GM12878 (cell line): ENCODE data around the gene WDHD1. TPM values are rescaled to one million over a fixed set of nuclear protein-coding genes. Genes with fewer than 3 reads are reported as not detected.

Experiments used
- ATAC-seq: fragments of 200-7000 bp; cut with Tn5 transposase; 3 replicates; pipeline ENCODE4 v1.9.1; 2020; ENCODE audit warnings: mild to moderate bottlenecking, moderate library complexity
- BruUV-seq: library from RNA; stranded (reverse); fragments of 400-500 nt; replicated peaks from 2 replicates; lab custom pipeline; 2021; lab: Mats Ljungman, UMichigan
- CTCF ChIA-PET: fragments of 300-600 bp; sonication (Branson Sonifier 250); formaldehyde crosslinking; extraction: SDS; loops from one replicate; lab custom pipeline; 2021; ENCODE audit warnings: inconsistent platforms; lab: Yijun Ruan, JAX
- POLR2A ChIA-PET: fragments of 350-600 bp; formaldehyde crosslinking; extraction: SDS; loops from one replicate; lab custom pipeline; 2021; ENCODE audit warnings: inconsistent platforms; lab: Charles Lee
- RAD21 ChIA-PET: fragments of 300-600 bp; sonication (Branson Sonifier 250); formaldehyde crosslinking; loops from one replicate; lab custom pipeline; 2023; ENCODE audit warnings: antibody characterized with exemption; ENCODE audit not compliant: unreplicated experiment; lab: Charles Lee
- SMC1A ChIA-PET: fragments of 300-600 bp; sonication (Branson Sonifier 250); formaldehyde crosslinking; loops from one replicate; lab custom pipeline; 2023; ENCODE audit not compliant: unreplicated experiment, uncharacterized antibody; lab: Charles Lee
- DNase-seq: peaks from one replicate; pipeline ENCODE4 v3.0.0-alpha.2; 2011; ENCODE audit warnings: low read depth, low spot score
- FAIRE-seq: peaks from 3 replicates; lab custom pipeline; 2011; peaks lifted over from hg19 to GRCh38; lab: Jason Lieb, UNC
- H2AFZ ChIP-seq: 2 replicates; pipeline ENCODE4 v1.6.0; 2011; ENCODE audit warnings: low read depth, low read length, control low read depth; ENCODE audit not compliant: control insufficient read depth
- H3K27ac ChIP-seq: 2 replicates; pipeline ENCODE4 v1.5.1; 2011; ENCODE audit warnings: control low read depth; ENCODE audit not compliant: control insufficient read depth, insufficient read depth
- H3K27me3 ChIP-seq, 2 experiments: replicated peaks in 1 of 2; 2 replicates each; pipeline versions ENCODE4 v1.6.0 to v1.6.1; 2011; ENCODE audit warnings: low read length in 1 of 2; ENCODE audit not compliant: control insufficient read depth in 2 of 2, insufficient read depth in 2 of 2
- H3K36me3 ChIP-seq, 2 experiments: 2 replicates each; pipeline ENCODE4 v1.5.1; 2011; ENCODE audit warnings: low read length in 1 of 2; ENCODE audit not compliant: control insufficient read depth in 2 of 2, insufficient read depth in 2 of 2
- H3K4me1 ChIP-seq: 2 replicates; pipeline ENCODE4 v1.6.1; 2011; ENCODE audit warnings: mild to moderate bottlenecking, low read length, moderate library complexity, mixed read lengths; ENCODE audit not compliant: control insufficient read depth, insufficient read depth
- H3K4me2 ChIP-seq: 2 replicates; pipeline ENCODE4 v1.6.0; 2011; ENCODE audit warnings: control low read depth; ENCODE audit not compliant: control insufficient read depth, insufficient read depth
- H3K4me3 ChIP-seq: fragments of 200-600 bp; sonication (generic); 2 replicates; pipeline ENCODE4 v1.5.1; 2016
- H3K79me2 ChIP-seq: 2 replicates; pipeline ENCODE4 v1.6.0; 2011; ENCODE audit warnings: low read length; ENCODE audit not compliant: control insufficient read depth, insufficient read depth
- H3K9ac ChIP-seq: 2 replicates; pipeline ENCODE4 v1.8.0; 2011; ENCODE audit warnings: low read length, control low read depth, mixed read lengths; ENCODE audit not compliant: control insufficient read depth, insufficient read depth
- H3K9me3 ChIP-seq: replicated peaks from 3 replicates; pipeline ENCODE4 v1.5.1; 2011; ENCODE audit warnings: mild to moderate bottlenecking, low read length; ENCODE audit not compliant: control insufficient read depth, insufficient read depth
- H4K20me1 ChIP-seq: 2 replicates; pipeline ENCODE4 v1.6.0; 2011; ENCODE audit not compliant: control insufficient read depth, insufficient read depth
- BHLHE40 ChIP-seq, 2 experiments: fragments of 450-650 bp in 1 of 2; IDR thresholded peaks; 2 replicates each; pipeline ENCODE4 v1.6.1; 2011 to 2017; ENCODE audit warnings: low read depth in 2 of 2, borderline replicate concordance in 1 of 2, improper control_type of control experiment in 1 of 2, low read length in 1 of 2, mild to moderate bottlenecking in 1 of 2
- JUND ChIP-seq: IDR thresholded peaks from 2 replicates; pipeline ENCODE4 v1.6.1; 2012; ENCODE audit warnings: low read depth, mild to moderate bottlenecking, low read length, improper control_type of control experiment, moderate library complexity
- MAX ChIP-seq: IDR thresholded peaks from 2 replicates; pipeline ENCODE4 v1.6.1; 2012; ENCODE audit warnings: low read depth, low read length, improper control_type of control experiment
- NR2C2 ChIP-seq: IDR thresholded peaks from 2 replicates; pipeline ENCODE4 v1.6.1; 2011; ENCODE audit warnings: borderline replicate concordance, low read depth; ENCODE audit not compliant: control insufficient read depth, insufficient read length
- PML ChIP-seq: IDR thresholded peaks from 2 replicates; pipeline ENCODE4 v1.6.1; 2012; ENCODE audit warnings: low read length, inconsistent platforms
- RUNX3 ChIP-seq: IDR thresholded peaks from 2 replicates; pipeline ENCODE4 v1.6.1; 2012; ENCODE audit warnings: low read length, inconsistent platforms
- SMAD5 ChIP-seq: IDR thresholded peaks from 2 replicates; pipeline ENCODE4 v1.6.1; 2016; ENCODE audit warnings: antibody characterized with exemption, low read depth
- SMARCA5 ChIP-seq: fragments of 450-650 bp; IDR thresholded peaks from 2 replicates; pipeline ENCODE4 v1.6.1; 2017; ENCODE audit warnings: mild to moderate bottlenecking
- SREBF2 ChIP-seq: IDR thresholded peaks from 2 replicates; pipeline ENCODE4 v1.6.1; 2012; ENCODE audit warnings: mild to moderate bottlenecking, low read length
- ZZZ3 ChIP-seq: IDR thresholded peaks from 2 replicates; pipeline ENCODE4 v1.6.1; 2011; ENCODE audit warnings: low read depth; ENCODE audit not compliant: control insufficient read depth, insufficient read length
- WGBS: methylation state at CpG from one replicate; pipeline ENCODE4 v1.1.6; 2016; ENCODE audit warnings: low lambda C conversion rate; ENCODE audit not compliant: insufficient replicate concordance, insufficient coverage; ENCODE audit errors: missing lambda C conversion rate; 5-methylcytosine and 5-hydroxymethylcytosine counted together
- in situ Hi-C: fragments of 300-500 bp; cut with MboI; formaldehyde crosslinking; loops from 9 replicates; pipeline ENCODE4 v1.14.3; 2018; ENCODE audit warnings: mixed read lengths
- intact Hi-C: fragments of 100-400 bp; cut with micrococcal nuclease; formaldehyde crosslinking; loops from one replicate; pipeline ENCODE4 v1.14.2; 2022; ENCODE audit not compliant: unreplicated experiment
- polyA plus RNA-seq, 11 experiments: library from polyadenylated mRNA; depleted of rRNA in 4 of 11; unstranded in 6 of 11; stranded (reverse) in 5 of 11; fragments of >200 nt; fragmentation: Nextera tagmentation in 4 of 11; fragmentation: Illumina TruSeq in 1 of 11; extraction: Ambion mirVana in 4 of 11; extraction: Trizol in 1 of 11; gene quantifications; 1 replicate in 1 of 11; 2 replicates in 10 of 11; pipeline versions ENCODE4 v1.2.1 to v1.2.3, GENCODE V29; 2011 to 2016; ENCODE audit warnings: inconsistent platforms in 2 of 11, missing spikeins in 2 of 11, low read depth in 1 of 11
- total RNA-seq, 4 experiments: library from RNA; depleted of rRNA in 3 of 4; stranded (reverse); fragments of >200 nt in 3 of 4; fragmentation: Illumina TruSeq in 1 of 4; extraction: Trizol in 1 of 4; gene quantifications; 2 replicates each; pipeline versions ENCODE4 v1.2.1 to v1.2.3, GENCODE V29; 2013 to 2021
- TF ChIP-seq, protein P1 (sequence below): fragments of 450-650 bp; IDR thresholded peaks from 2 replicates; pipeline ENCODE4 v1.6.1; 2018; ENCODE audit warnings: mild to moderate bottlenecking, low read depth, moderate library complexity; ENCODE audit not compliant: partially characterized antibody

Gene WDHD1
- total and polyA plus RNA-seq, 10 of the 15 experiments (the other 5 are each of a cell fraction or from before 2014, with no cell fraction given) = 11.3 to 50.5 (median 32.6) TPM

DNA sequence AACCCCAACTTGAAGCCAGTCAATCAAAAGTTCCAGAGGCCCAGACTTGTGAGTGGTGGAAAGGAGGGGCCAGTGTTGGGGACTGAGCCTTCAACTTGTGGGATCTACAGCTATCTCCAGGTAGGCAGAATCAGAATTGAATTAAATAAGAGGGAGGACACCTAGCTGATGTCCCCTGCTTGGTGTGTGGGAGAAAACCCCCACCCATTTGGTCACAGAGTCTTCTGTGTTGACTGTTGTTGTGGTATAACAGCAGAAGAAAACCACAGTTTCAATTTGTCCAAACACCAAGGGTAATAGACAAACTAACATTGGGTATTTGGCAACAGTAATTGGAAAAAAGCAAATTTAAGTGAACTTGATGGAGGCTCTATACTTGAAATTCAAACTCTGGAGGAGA lies 120.8 kb downstream of the WDHD1 start:
- ChIA-PET RAD21 (no interaction called here), POLR2A (no interaction called here), CTCF (no interaction called here), SMC1A (interaction anchor here (0.6 kb wide), 1 partner anchor 18 kb away, joined by 3 read pairs; no protein-coding TSS in a partner anchor)
- Histone ChIP-seq H2AFZ (no peak overlapping the region), H3K9me3 (no peaks in the 10 kb centered on the region), H3K27me3 (no peaks in the 10 kb centered on the region), H4K20me1 (no peaks in the 10 kb centered on the region), H3K4me1 (no peaks in the 10 kb centered on the region; the same call in 1 of the 2 replicates), H3K36me3 (no peaks in the 10 kb centered on the region), H3K79me2 (peaks cover 9% of the 10 kb centered on the region), H3K4me2 (no peak overlapping the region), H3K4me3 (no peak overlapping the region), H3K9ac (no peak overlapping the region), H3K27ac (no peak overlapping the region)
- DNase-seq = no peak
- no peak for ATAC-seq
- BruUV-seq = no TSS peak
- no peak for FAIRE-seq
- intact Hi-C loops (no loop called here), in situ Hi-C loops (no loop called here)
- no peak for TF ChIP-seq ZZZ3
- peak; percentile 55; the same call in 1 of the 2 replicates for TF ChIP-seq RUNX3
- TF ChIP-seq, all 136 proteins: peak for 1

- POLR2A ChIA-PET = interaction anchor here (0.6 to 1.7 kb wide), 4 partner anchors 16 to 142 kb away, joined by 3 read pairs; partner anchors contain the start of gene WDHD1
- SMC1A ChIA-PET = interaction anchor here (1.0 to 3.6 kb wide), 5 partner anchors 10 to 150 kb away, joined by 3 to 12 read pairs (median 4); no protein-coding TSS in a partner anchor
- H3K4me2 ChIP-seq = peak within 1 kb of the TSS; percentile 79
- no peaks in the 10 kb centered on the region for H3K36me3 ChIP-seq
- ATAC-seq (peak; percentile 90), DNase-seq (no peak), FAIRE-seq (peak; percentile 74)
- H2AFZ ChIP-seq = peak within 1 kb of the TSS; percentile 98
- in situ Hi-C loops (no loop called here), intact Hi-C loops (loop anchor here (5.0 kb wide), 2 partner anchors 120 to 125 kb away; partner anchors contain the start of genes SOCS4 and WDHD1)
- CTCF ChIA-PET = interaction anchor here (0.5 to 2.4 kb wide), 21 partner anchors 7 to 699 kb away, joined by 3 to 13 read pairs (median 3); no protein-coding TSS in a partner anchor
- H3K79me2 ChIP-seq = peaks cover 25% of the 10 kb centered on the region
- peak within 1 kb of the TSS; percentile 73 for H3K4me3 ChIP-seq
- peak within 1 kb of the TSS; percentile 78 for H3K9ac ChIP-seq
- peaks cover 3% of the 10 kb centered on the region for H3K4me1 ChIP-seq
- no TSS peak for BruUV-seq
- WGBS = 1% methylated on average over 78 of the region's 83 CpGs
- H4K20me1 ChIP-seq = no peaks in the 10 kb centered on the region
- RAD21 ChIA-PET = interaction anchor here (1.1 to 2.5 kb wide), 6 partner anchors 15 to 1954 kb away, joined by 3 to 13 read pairs (median 4); no protein-coding TSS in a partner anchor
- no peaks in the 10 kb centered on the region for H3K27me3 ChIP-seq
- peak within 1 kb of the TSS; percentile 76 for H3K27ac ChIP-seq
- H3K9me3 ChIP-seq = no peaks in the 10 kb centered on the region
- TF ChIP-seq, protein P1, sequence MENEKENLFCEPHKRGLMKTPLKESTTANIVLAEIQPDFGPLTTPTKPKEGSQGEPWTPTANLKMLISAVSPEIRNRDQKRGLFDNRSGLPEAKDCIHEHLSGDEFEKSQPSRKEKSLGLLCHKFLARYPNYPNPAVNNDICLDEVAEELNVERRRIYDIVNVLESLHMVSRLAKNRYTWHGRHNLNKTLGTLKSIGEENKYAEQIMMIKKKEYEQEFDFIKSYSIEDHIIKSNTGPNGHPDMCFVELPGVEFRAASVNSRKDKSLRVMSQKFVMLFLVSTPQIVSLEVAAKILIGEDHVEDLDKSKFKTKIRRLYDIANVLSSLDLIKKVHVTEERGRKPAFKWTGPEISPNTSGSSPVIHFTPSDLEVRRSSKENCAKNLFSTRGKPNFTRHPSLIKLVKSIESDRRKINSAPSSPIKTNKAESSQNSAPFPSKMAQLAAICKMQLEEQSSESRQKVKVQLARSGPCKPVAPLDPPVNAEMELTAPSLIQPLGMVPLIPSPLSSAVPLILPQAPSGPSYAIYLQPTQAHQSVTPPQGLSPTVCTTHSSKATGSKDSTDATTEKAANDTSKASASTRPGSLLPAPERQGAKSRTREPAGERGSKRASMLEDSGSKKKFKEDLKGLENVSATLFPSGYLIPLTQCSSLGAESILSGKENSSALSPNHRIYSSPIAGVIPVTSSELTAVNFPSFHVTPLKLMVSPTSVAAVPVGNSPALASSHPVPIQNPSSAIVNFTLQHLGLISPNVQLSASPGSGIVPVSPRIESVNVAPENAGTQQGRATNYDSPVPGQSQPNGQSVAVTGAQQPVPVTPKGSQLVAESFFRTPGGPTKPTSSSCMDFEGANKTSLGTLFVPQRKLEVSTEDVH = no peak
- TF ChIP-seq MAX (no peak), SMARCA5 (no peak), JUND (no peak), BHLHE40 (IDR thresholded peaks at IDR 0.05; ENCODE audit: borderline replicate concordance in 1 of 2, low read depth in 2 of 2, low read length in 1 of 2) (peak in 1 of 2 experiments; percentile 32; a peak in 1 of 4 replicates), SMAD5 (peak; percentile 69; the same call in 1 of the 2 replicates), PML (peak; percentile 89; the same call in 1 of the 2 replicates), NR2C2 (no peak), SREBF2 (no peak)
Observed at GRCh38 chr14:54902521-54903420, 124.1 kb downstream of the WDHD1 start, which contains the start of gene GCH1. Gene GCH1, minus strand, starts transcription at chr14:54902826. Its CDS starts 163 bp downstream, at chr14:54902663.
